Peyer's patch (tissue), 4 donors: ENCODE measurements around the gene HYOU1.

Experiments
- POLR2A ChIP-seq, 2 donors: fragments of 450-650 bp; IDR thresholded peaks; one replicate each; pipeline ENCODE4 v1.5.1; 2017; ENCODE audit warnings: antibody characterized with exemption in 2 of 2, mild to moderate bottlenecking in 2 of 2, moderate library complexity in 2 of 2
- TF ChIP-seq, protein P1 (sequence below), 6 experiments: fragments of 450-650 bp in 4 of 6; fragments of 200-600 bp in 2 of 6; sonication (generic) in 1 of 6; IDR thresholded peaks; one replicate each; pipeline ENCODE4 v1.5.1; 2017 to 2019; ENCODE audit warnings: antibody characterized with exemption in 6 of 6, mild to moderate bottlenecking in 3 of 6, moderate library complexity in 1 of 6

DNA sequence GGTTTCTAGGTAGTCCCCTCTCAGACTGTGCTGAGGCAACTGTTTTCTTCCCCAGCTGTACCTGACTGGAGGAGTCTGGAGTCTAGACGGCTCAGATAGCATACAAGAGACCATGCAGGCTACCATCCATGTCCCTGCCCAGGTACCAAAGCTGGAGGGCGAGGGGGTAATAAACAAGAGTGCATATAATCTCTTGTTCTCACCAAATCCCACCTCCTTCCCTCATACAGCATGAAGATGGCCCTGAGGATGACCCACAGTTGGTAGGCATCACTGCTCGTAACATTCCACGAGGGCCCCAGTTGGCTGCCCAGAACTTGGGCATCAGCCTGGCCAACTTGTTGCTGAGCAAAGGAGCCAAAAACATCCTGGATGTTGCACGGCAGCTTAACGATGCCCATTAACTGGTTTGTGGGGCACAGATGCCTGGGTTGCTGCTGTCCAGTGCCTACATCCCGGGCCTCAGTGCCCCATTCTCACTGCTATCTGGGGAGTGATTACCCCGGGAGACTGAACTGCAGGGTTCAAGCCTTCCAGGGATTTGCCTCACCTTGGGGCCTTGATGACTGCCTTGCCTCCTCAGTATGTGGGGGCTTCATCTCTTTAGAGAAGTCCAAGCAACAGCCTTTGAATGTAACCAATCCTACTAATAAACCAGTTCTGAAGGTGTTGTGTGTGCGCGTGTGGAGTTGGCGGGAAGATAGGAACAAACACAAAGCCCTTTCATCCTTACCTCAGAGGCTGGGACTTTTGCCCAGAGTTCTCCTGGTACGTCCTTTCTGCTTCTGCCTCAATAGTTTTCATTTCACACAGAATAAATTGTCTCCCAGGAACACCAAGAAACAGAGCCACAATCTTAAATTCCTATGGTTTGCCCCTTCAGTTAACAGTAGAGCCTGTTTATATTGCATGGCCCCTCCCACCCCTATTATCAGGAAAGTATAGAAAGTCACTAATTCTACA lies 36.2 kb upstream of the HYOU1 start:
- TF ChIP-seq, protein P1, sequence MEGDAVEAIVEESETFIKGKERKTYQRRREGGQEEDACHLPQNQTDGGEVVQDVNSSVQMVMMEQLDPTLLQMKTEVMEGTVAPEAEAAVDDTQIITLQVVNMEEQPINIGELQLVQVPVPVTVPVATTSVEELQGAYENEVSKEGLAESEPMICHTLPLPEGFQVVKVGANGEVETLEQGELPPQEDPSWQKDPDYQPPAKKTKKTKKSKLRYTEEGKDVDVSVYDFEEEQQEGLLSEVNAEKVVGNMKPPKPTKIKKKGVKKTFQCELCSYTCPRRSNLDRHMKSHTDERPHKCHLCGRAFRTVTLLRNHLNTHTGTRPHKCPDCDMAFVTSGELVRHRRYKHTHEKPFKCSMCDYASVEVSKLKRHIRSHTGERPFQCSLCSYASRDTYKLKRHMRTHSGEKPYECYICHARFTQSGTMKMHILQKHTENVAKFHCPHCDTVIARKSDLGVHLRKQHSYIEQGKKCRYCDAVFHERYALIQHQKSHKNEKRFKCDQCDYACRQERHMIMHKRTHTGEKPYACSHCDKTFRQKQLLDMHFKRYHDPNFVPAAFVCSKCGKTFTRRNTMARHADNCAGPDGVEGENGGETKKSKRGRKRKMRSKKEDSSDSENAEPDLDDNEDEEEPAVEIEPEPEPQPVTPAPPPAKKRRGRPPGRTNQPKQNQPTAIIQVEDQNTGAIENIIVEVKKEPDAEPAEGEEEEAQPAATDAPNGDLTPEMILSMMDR (IDR thresholded peaks at IDR 0.05) = no peak
- no peak for TF ChIP-seq POLR2A (IDR thresholded peaks at IDR 0.05)
